ENCODE measurements around the gene MTSS2. TPM values are rescaled to one million over a fixed set of nuclear protein-coding genes. Genes with fewer than 3 reads are reported as not detected.

The MTSS2 gene
- total RNA-seq, 1 donor from 2014 or later, result 9.9 TPM

GRCh38 chr16:70715055-70715858, 29.4 kb upstream of the MTSS2 start:
- DNase-seq (ENCODE audit: low read depth in 2 of 2), result peak in 1 of 2 donors; percentile 75

- peak in 1 of 2 donors; percentile 27 for DNase-seq (ENCODE audit: low read depth in 2 of 2)
Observed at GRCh38 chr16:70714581-70715054, 28.8 kb upstream of the MTSS2 start.

GRCh38 chr16:70713824-70714223, 28.0 kb upstream of the MTSS2 start:
- DNase-seq (ENCODE audit: low read depth in 2 of 2), result no peak

GRCh38 chr16:70713342-70713741, 27.5 kb upstream of the MTSS2 start:
- no peak for DNase-seq (ENCODE audit: low read depth in 2 of 2)

- DNase-seq (ENCODE audit: low read depth in 2 of 2), result no peak
Observed at GRCh38 chr16:70712942-70713341, 27.1 kb upstream of the MTSS2 start.

- DNase-seq (ENCODE audit: low read depth in 2 of 2), result no peak
Observed at GRCh38 chr16:70712359-70712758, 26.5 kb upstream of the MTSS2 start.

- no peak for DNase-seq (ENCODE audit: low read depth in 2 of 2)
Observed at GRCh38 chr16:70711211-70712031, 25.6 kb upstream of the MTSS2 start.

- no peak for DNase-seq (ENCODE audit: low read depth in 2 of 2)
Observed at GRCh38 chr16:70710422-70711210, 24.8 kb upstream of the MTSS2 start.

- DNase-seq (ENCODE audit: low read depth in 2 of 2), result no peak
Observed at GRCh38 chr16:70709942-70710341, 24.1 kb upstream of the MTSS2 start.

- DNase-seq (ENCODE audit: low read depth in 2 of 2), result no peak
Observed at GRCh38 chr16:70709457-70709856, 23.6 kb upstream of the MTSS2 start.

GRCh38 chr16:70708366-70709246, 22.8 kb upstream of the MTSS2 start:
- DNase-seq (ENCODE audit: low read depth in 2 of 2), result no peak

GRCh38 chr16:70706948-70707465, 21.2 kb upstream of the MTSS2 start:
- DNase-seq (ENCODE audit: low read depth in 2 of 2), result peak in 1 of 2 donors; percentile 50

- DNase-seq (ENCODE audit: low read depth in 2 of 2), result no peak
Observed at GRCh38 chr16:70705056-70705455, 19.2 kb upstream of the MTSS2 start.

GRCh38 chr16:70704586-70704985, 18.7 kb upstream of the MTSS2 start:
- DNase-seq (ENCODE audit: low read depth in 2 of 2), result no peak

GRCh38 chr16:70703835-70704381, 18.1 kb upstream of the MTSS2 start:
- no peak for DNase-seq (ENCODE audit: low read depth in 2 of 2)

- peak in 1 of 2 donors; percentile 17 for DNase-seq (ENCODE audit: low read depth in 2 of 2)
Observed at GRCh38 chr16:70703041-70703834, 17.4 kb upstream of the MTSS2 start.

- no peak for DNase-seq (ENCODE audit: low read depth in 2 of 2)
Observed at GRCh38 chr16:70702624-70703023, 16.8 kb upstream of the MTSS2 start.

GRCh38 chr16:70701998-70702397, 16.1 kb upstream of the MTSS2 start:
- DNase-seq (ENCODE audit: low read depth in 2 of 2), result no peak

GRCh38 chr16:70701596-70701995, 15.7 kb upstream of the MTSS2 start:
- DNase-seq (ENCODE audit: low read depth in 2 of 2), result no peak
